Keratinocyte (primary cell): ENCODE measurements around the gene MAP4. TPM values are rescaled to one million over a fixed set of nuclear protein-coding genes. Genes with fewer than 3 reads are reported as not detected.
"Not testable (repeated sequence)": the region's sequence is repeated elsewhere in the genome, so short reads cannot be mapped to it uniquely, and the experiment has no call there.

Experiments
- DNase-seq: peaks from one replicate; pipeline ENCODE4 v3.0.0-alpha.2; 2011; ENCODE audit warnings: low read depth, missing footprints, low spot score
- FAIRE-seq: peaks from 2 replicates; lab custom pipeline; 2011; peaks lifted over from hg19 to GRCh38; lab: Jason Lieb, UNC
- H2AFZ ChIP-seq: 2 replicates; pipeline ENCODE4 v1.6.0; 2012; ENCODE audit warnings: low read length, control low read depth, inconsistent platforms; ENCODE audit not compliant: control insufficient read depth
- H3K27ac ChIP-seq: 2 replicates; pipeline ENCODE4 v1.5.1; 2011; ENCODE audit warnings: low read length; ENCODE audit not compliant: control insufficient read depth, insufficient read depth
- H3K27me3 ChIP-seq: 3 replicates; pipeline ENCODE4 v1.6.0; 2011; ENCODE audit warnings: low read length; ENCODE audit not compliant: control insufficient read depth, insufficient read depth; ENCODE audit errors: extremely low read depth
- H3K36me3 ChIP-seq, 2 experiments: 2 replicates in 1 of 2; 3 replicates in 1 of 2; pipeline ENCODE4 v1.5.1; 2011; ENCODE audit warnings: low read length in 2 of 2, mild to moderate bottlenecking in 1 of 2; ENCODE audit not compliant: control insufficient read depth in 2 of 2, insufficient read depth in 2 of 2; ENCODE audit errors: extremely low read depth in 1 of 2
- H3K4me1 ChIP-seq: 3 replicates; pipeline ENCODE4 v1.5.1; 2011; ENCODE audit warnings: low read length; ENCODE audit not compliant: control insufficient read depth, insufficient read depth; ENCODE audit errors: extremely low read depth
- H3K4me2 ChIP-seq: 3 replicates; pipeline ENCODE4 v1.6.0; 2011; ENCODE audit warnings: low read depth, low read length; ENCODE audit not compliant: control insufficient read depth, insufficient read depth; ENCODE audit errors: extremely low read depth
- H3K4me3 ChIP-seq, 3 experiments: fragments of 200-600 bp in 1 of 3; sonication (generic) in 1 of 3; 2 replicates in 2 of 3; 3 replicates in 1 of 3; pipeline ENCODE4 v1.5.1; 2011 to 2016; ENCODE audit warnings: low read length in 3 of 3, mild to moderate bottlenecking in 3 of 3, control low read depth in 2 of 3, inconsistent platforms in 1 of 3, low read depth in 1 of 3, mixed read lengths in 1 of 3, mixed run types in 1 of 3, moderate library complexity in 1 of 3; ENCODE audit not compliant: control insufficient read depth in 2 of 3, insufficient read depth in 2 of 3; ENCODE audit errors: extremely low read depth in 1 of 3
- H3K79me2 ChIP-seq: 2 replicates; pipeline ENCODE4 v1.6.0; 2012; ENCODE audit warnings: low read length; ENCODE audit not compliant: control insufficient read depth, insufficient read depth
- H3K9ac ChIP-seq: 3 replicates; pipeline ENCODE4 v1.6.0; 2011; ENCODE audit warnings: low read length; ENCODE audit not compliant: control insufficient read depth, insufficient read depth; ENCODE audit errors: extremely low read depth
- H3K9me1 ChIP-seq: 3 replicates; pipeline ENCODE4 v1.6.0; 2011; ENCODE audit warnings: low read length; ENCODE audit not compliant: control insufficient read depth, insufficient read depth; ENCODE audit errors: extremely low read depth
- H3K9me3 ChIP-seq: 2 replicates; pipeline ENCODE4 v1.5.1; 2012; ENCODE audit warnings: low read depth, low read length; ENCODE audit not compliant: control insufficient read depth
- H4K20me1 ChIP-seq: 3 replicates; pipeline ENCODE4 v1.6.0; 2011; ENCODE audit warnings: low read length; ENCODE audit not compliant: control insufficient read depth, insufficient read depth; ENCODE audit errors: extremely low read depth
- EZH2 ChIP-seq: IDR thresholded peaks from one replicate; pipeline ENCODE4 v1.6.1; 2012; ENCODE audit warnings: inconsistent platforms, mild to moderate bottlenecking, low read length, moderate library complexity
- dilution Hi-C: fragments of 300-500 bp; cut with MboI; formaldehyde crosslinking; loops from one replicate; pipeline ENCODE4 v1.7.0; 2020; ENCODE audit warnings: low sequenced_read_pairs; ENCODE audit not compliant: extremely low pct_ligation_motif_present
- polyA plus RNA-seq, 5 experiments: library from polyadenylated mRNA; depleted of rRNA in 3 of 5; stranded (reverse) in 3 of 5; stranded (forward) in 1 of 5; unstranded in 1 of 5; fragments of >200 nt; gene quantifications; 1 replicate in 1 of 5; 2 replicates in 3 of 5; 3 replicates in 1 of 5; pipeline versions ENCODE4 v1.2.1 to v1.2.3, GENCODE V29; 2011 to 2012; ENCODE audit warnings: missing spikeins in 2 of 5, low read depth in 1 of 5, low replicate concordance in 1 of 5
- TF ChIP-seq, protein P1 (sequence below), 3 experiments: IDR thresholded peaks in 1 of 3; conservative IDR thresholded peaks in 1 of 3; optimal IDR thresholded peaks in 1 of 3; 2 replicates in 2 of 3; 3 replicates in 1 of 3; pipeline versions ENCODE3 to v1.5.1; 2011; ENCODE audit warnings: low read length in 3 of 3, mild to moderate bottlenecking in 3 of 3, moderate library complexity in 2 of 3, control low read depth in 1 of 3, inconsistent platforms in 1 of 3; ENCODE audit not compliant: insufficient read depth in 2 of 3; ENCODE audit errors: extremely low read depth in 1 of 3

The MAP4 gene
- polyA plus RNA-seq, 1 donor (not counting 4 experiments of a cell fraction or from before 2014, with no cell fraction given) = 110 TPM

DNA sequence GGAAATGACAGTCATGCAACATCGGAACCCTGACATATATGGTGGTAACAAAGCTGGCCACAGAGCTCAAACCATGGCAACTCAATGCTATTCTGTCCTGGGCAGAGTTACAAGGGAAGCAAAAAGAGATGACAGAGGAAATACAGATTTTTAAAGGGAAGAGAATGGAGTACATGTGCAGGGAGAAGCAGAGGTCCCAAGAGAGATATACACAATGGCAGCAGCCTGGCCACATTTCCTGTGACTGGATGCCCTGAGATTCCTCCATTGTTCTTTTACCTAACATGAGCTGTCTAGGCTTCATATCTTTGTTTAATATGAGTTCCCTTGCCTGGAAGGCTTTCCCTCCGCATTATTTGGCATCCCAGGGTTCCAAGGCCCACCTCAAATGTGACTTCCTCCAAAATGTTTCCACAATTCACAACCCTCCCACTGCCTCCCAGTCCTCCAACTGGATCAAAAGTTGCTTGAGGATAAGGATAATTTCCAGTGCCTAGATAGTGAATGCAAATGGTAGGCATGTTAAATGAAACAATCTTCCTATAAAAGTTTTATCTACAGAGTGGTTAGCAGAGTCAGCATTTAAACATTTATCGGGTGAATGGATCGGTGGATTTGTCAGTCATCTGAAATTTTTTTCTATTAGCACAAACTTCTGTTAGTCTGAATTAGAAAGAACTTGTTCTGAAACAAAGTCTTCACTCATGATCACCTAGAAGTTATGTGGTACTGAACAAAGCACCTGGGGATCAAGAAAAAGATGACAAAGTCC lies 127.0 kb downstream of the MAP4 start:
- no peak for DNase-seq
- H3K27me3 ChIP-seq = no peaks in the 10 kb centered on the region
- H3K9ac ChIP-seq = no peak overlapping the region
- H3K4me3 ChIP-seq = no peak overlapping the region
- H3K79me2 ChIP-seq = no peaks in the 10 kb centered on the region
- dilution Hi-C loops = no loop called here
- TF ChIP-seq, protein P1, sequence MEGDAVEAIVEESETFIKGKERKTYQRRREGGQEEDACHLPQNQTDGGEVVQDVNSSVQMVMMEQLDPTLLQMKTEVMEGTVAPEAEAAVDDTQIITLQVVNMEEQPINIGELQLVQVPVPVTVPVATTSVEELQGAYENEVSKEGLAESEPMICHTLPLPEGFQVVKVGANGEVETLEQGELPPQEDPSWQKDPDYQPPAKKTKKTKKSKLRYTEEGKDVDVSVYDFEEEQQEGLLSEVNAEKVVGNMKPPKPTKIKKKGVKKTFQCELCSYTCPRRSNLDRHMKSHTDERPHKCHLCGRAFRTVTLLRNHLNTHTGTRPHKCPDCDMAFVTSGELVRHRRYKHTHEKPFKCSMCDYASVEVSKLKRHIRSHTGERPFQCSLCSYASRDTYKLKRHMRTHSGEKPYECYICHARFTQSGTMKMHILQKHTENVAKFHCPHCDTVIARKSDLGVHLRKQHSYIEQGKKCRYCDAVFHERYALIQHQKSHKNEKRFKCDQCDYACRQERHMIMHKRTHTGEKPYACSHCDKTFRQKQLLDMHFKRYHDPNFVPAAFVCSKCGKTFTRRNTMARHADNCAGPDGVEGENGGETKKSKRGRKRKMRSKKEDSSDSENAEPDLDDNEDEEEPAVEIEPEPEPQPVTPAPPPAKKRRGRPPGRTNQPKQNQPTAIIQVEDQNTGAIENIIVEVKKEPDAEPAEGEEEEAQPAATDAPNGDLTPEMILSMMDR (optimal IDR thresholded peaks at IDR 0.05 in 1 of 3, IDR thresholded peaks at IDR 0.05 in 1 of 3, conservative IDR thresholded peaks at IDR 0.05 in 1 of 3; ENCODE audit: extremely low read depth in 1 of 3, insufficient read depth in 2 of 3, low read length in 3 of 3) = no peak
- no peak for TF ChIP-seq EZH2
- H3K4me1 ChIP-seq = no peaks in the 10 kb centered on the region
- H3K9me1 ChIP-seq = no peaks in the 10 kb centered on the region
- H3K27ac ChIP-seq = no peak overlapping the region
- FAIRE-seq = no peak
- H3K4me2 ChIP-seq = no peak overlapping the region
- H3K9me3 ChIP-seq = no peaks in the 10 kb centered on the region
- H3K36me3 ChIP-seq = peaks cover 16 to 36% of the 10 kb centered on the region in 2 experiments
- no peaks in the 10 kb centered on the region for H4K20me1 ChIP-seq
- no peak overlapping the region for H2AFZ ChIP-seq

DNA sequence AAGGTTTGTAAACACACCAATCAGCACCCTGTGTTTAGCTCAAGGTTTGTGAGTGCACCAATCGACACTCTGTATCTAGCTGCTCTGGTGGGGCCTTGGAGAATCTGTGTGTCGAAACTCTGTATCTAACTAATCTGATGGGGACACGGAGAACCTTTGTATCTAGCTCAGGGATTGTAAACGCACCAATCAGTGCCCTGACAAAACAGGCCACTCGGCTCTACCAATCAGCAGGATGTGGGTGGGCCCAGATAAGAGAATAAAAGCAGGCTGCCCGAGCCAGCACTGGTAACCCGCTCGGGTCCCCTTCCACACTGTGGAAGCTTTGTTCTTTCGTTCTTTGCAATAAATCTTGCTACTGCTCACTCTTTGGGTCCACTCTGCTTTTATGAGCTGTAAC lies 128.2 kb downstream of the MAP4 start:
- dilution Hi-C loops, DNase-seq, H3K9ac ChIP-seq, FAIRE-seq, H3K9me3 ChIP-seq, H3K4me3 ChIP-seq, H3K4me1 ChIP-seq, H3K9me1 ChIP-seq, H3K79me2 ChIP-seq, H3K4me2 ChIP-seq, H2AFZ ChIP-seq, H4K20me1 ChIP-seq, H3K27ac ChIP-seq, H3K27me3 ChIP-seq: not testable (repeated sequence)
- peaks cover 16 to 32% of the 10 kb centered on the region in 2 experiments for H3K36me3 ChIP-seq
